ENCODE measurements around the gene NFRKB. TPM values are rescaled to one million over a fixed set of nuclear protein-coding genes. Genes with fewer than 3 reads are reported as not detected.

NFRKB gene
- polyA plus RNA-seq, 1 donor from 2014 or later: 26.7 TPM

DNA sequence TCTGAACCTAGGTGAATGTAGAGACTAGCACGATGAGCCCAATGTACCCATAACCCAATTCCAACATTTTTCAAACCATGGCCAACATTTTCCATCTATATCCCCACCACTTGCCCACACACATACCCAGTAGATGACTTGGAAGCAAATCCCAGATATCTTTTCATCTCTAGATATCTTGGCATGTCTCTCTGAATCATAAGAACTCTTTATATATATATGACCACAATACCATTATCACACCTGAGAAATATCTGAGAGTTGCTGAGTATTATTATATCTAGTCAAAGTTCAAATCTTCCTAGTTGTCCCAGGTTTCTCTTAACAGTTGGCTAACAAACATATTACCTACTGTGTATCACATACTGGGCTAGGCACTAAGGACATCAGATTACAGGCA is 37.9 kb upstream of the NFRKB start:
- H3K9me2 ChIP-seq (ENCODE audit: insufficient read depth, low read length): no peaks in the 10 kb centered on the region
- H3K79me2 ChIP-seq (replicated peaks; ENCODE audit: insufficient read depth, low read length): no peaks in the 10 kb centered on the region
- no peak overlapping the region for H3K9ac ChIP-seq (ENCODE audit: low read length)
- TF ChIP-seq MXI1 (conservative IDR thresholded peaks at IDR 0.05; ENCODE audit: poor library complexity, severe bottlenecking) (no peak), POLR2AphosphoS5 (IDR thresholded peaks at IDR 0.05) (no peak), RAD21 (conservative IDR thresholded peaks at IDR 0.05) (no peak), SMC3 (conservative IDR thresholded peaks at IDR 0.05; ENCODE audit: poor library complexity) (no peak), EP300 (conservative IDR thresholded peaks at IDR 0.05; ENCODE audit: poor library complexity, severe bottlenecking) (no peak), TAF1 (IDR thresholded peaks at IDR 0.05; ENCODE audit: low read depth) (no peak), EZH2 (IDR thresholded peaks at IDR 0.05; ENCODE audit: borderline replicate concordance, insufficient read depth, low read length, poor library complexity, severe bottlenecking) (no peak)
- TF ChIP-seq, protein P1, sequence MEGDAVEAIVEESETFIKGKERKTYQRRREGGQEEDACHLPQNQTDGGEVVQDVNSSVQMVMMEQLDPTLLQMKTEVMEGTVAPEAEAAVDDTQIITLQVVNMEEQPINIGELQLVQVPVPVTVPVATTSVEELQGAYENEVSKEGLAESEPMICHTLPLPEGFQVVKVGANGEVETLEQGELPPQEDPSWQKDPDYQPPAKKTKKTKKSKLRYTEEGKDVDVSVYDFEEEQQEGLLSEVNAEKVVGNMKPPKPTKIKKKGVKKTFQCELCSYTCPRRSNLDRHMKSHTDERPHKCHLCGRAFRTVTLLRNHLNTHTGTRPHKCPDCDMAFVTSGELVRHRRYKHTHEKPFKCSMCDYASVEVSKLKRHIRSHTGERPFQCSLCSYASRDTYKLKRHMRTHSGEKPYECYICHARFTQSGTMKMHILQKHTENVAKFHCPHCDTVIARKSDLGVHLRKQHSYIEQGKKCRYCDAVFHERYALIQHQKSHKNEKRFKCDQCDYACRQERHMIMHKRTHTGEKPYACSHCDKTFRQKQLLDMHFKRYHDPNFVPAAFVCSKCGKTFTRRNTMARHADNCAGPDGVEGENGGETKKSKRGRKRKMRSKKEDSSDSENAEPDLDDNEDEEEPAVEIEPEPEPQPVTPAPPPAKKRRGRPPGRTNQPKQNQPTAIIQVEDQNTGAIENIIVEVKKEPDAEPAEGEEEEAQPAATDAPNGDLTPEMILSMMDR (IDR thresholded peaks at IDR 0.05; ENCODE audit: poor library complexity, severe bottlenecking): no peak
- TF ChIP-seq, protein P2, sequence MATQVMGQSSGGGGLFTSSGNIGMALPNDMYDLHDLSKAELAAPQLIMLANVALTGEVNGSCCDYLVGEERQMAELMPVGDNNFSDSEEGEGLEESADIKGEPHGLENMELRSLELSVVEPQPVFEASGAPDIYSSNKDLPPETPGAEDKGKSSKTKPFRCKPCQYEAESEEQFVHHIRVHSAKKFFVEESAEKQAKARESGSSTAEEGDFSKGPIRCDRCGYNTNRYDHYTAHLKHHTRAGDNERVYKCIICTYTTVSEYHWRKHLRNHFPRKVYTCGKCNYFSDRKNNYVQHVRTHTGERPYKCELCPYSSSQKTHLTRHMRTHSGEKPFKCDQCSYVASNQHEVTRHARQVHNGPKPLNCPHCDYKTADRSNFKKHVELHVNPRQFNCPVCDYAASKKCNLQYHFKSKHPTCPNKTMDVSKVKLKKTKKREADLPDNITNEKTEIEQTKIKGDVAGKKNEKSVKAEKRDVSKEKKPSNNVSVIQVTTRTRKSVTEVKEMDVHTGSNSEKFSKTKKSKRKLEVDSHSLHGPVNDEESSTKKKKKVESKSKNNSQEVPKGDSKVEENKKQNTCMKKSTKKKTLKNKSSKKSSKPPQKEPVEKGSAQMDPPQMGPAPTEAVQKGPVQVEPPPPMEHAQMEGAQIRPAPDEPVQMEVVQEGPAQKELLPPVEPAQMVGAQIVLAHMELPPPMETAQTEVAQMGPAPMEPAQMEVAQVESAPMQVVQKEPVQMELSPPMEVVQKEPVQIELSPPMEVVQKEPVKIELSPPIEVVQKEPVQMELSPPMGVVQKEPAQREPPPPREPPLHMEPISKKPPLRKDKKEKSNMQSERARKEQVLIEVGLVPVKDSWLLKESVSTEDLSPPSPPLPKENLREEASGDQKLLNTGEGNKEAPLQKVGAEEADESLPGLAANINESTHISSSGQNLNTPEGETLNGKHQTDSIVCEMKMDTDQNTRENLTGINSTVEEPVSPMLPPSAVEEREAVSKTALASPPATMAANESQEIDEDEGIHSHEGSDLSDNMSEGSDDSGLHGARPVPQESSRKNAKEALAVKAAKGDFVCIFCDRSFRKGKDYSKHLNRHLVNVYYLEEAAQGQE (IDR thresholded peaks at IDR 0.05; ENCODE audit: borderline replicate concordance): no peak
- H2AFZ ChIP-seq (ENCODE audit: low read depth, low read length): no peak overlapping the region
- H3K36me3 ChIP-seq (ENCODE audit: insufficient read depth, low read length): peaks cover 7% of the 10 kb centered on the region
- no peak overlapping the region for H3K27ac ChIP-seq (ENCODE audit: low read length)
- no peak overlapping the region for H3K4me2 ChIP-seq (ENCODE audit: low read length)
- no peaks in the 10 kb centered on the region for H3K9me3 ChIP-seq (ENCODE audit: low read length)
- no peaks in the 10 kb centered on the region for H3K27me3 ChIP-seq (ENCODE audit: insufficient read depth, low read depth, low read length)
- H4K20me1 ChIP-seq (ENCODE audit: insufficient read depth): no peaks in the 10 kb centered on the region
- H3F3A ChIP-seq (ENCODE audit: insufficient read depth, low read length, poor library complexity, severe bottlenecking): no peaks in the 10 kb centered on the region
- no peak overlapping the region for H3K4me3 ChIP-seq (ENCODE audit: low read length)

DNA sequence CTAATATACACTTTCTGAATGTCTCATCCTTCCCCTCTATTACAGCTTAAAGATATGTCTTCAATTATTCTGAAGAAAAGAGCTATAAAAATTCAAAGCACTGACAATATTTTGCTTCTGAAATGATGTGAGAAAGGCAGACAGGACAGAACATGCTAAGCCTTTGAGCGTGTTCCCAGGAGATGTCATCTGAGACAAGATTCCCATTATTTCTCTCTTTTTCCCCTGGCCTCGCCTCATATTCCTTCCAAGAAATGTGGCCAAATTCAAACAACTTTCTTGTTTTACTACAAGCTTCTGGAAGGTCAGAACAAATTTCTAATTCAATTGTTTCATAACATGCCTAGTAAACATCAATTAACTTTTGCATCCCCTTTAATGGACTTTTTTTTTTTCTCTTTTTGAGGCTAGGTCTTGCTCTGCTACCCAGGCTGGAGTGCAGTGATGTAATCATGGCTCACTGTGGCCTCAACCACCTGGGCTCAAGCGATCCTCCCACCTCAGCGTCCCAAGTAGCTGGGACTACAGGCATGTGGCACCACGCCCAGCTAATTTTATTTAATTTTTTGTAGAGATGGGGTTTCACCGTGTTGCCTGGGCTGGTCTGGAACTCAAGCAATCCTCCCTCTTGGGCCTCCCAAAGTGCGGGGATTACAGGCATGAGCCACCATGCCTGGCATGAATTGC is 37.1 kb upstream of the NFRKB start:
- peaks cover 7% of the 10 kb centered on the region for H3K36me3 ChIP-seq (ENCODE audit: insufficient read depth, low read length)
- no peak overlapping the region for H2AFZ ChIP-seq (ENCODE audit: low read depth, low read length)
- no peaks in the 10 kb centered on the region for H3K9me2 ChIP-seq (ENCODE audit: insufficient read depth, low read length)
- no peaks in the 10 kb centered on the region for H4K20me1 ChIP-seq (ENCODE audit: insufficient read depth)
- no peak for TF ChIP-seq MXI1 (conservative IDR thresholded peaks at IDR 0.05; ENCODE audit: poor library complexity, severe bottlenecking)
- no peak for TF ChIP-seq TAF1 (IDR thresholded peaks at IDR 0.05; ENCODE audit: low read depth)
- no peak for TF ChIP-seq SMC3 (conservative IDR thresholded peaks at IDR 0.05; ENCODE audit: poor library complexity)
- TF ChIP-seq EP300 (conservative IDR thresholded peaks at IDR 0.05; ENCODE audit: poor library complexity, severe bottlenecking): no peak
- no peak for TF ChIP-seq RAD21 (conservative IDR thresholded peaks at IDR 0.05)
- H3K4me3 ChIP-seq (ENCODE audit: low read length): no peak overlapping the region
- no peak overlapping the region for H3K9ac ChIP-seq (ENCODE audit: low read length)
- no peaks in the 10 kb centered on the region for H3K9me3 ChIP-seq (ENCODE audit: low read length)
- no peaks in the 10 kb centered on the region for H3K27me3 ChIP-seq (ENCODE audit: insufficient read depth, low read depth, low read length)
- no peak overlapping the region for H3K4me2 ChIP-seq (ENCODE audit: low read length)
- no peaks in the 10 kb centered on the region for H3F3A ChIP-seq (ENCODE audit: insufficient read depth, low read length, poor library complexity, severe bottlenecking)
- H3K27ac ChIP-seq (ENCODE audit: low read length): no peak overlapping the region
- H3K79me2 ChIP-seq (replicated peaks; ENCODE audit: insufficient read depth, low read length): no peaks in the 10 kb centered on the region
